ENCODE results near the gene BEGAIN. TPM values are rescaled to one million over a fixed set of nuclear protein-coding genes. Genes with fewer than 3 reads are reported as not detected.
A peak's percentile ranks its signal among the peaks of the same experiment; 100 is the strongest.

BEGAIN gene
- total and polyA plus RNA-seq, 7 experiments from 2014 or later, result 0.38 to 2.4 (median 1.5) TPM

GRCh38 chr14:100539766-100540140, 47.5 kb downstream of the BEGAIN start:
- Histone ChIP-seq H3K36me3 (ENCODE audit: control insufficient read depth in 2 of 3, insufficient read depth in 3 of 3, low read length in 3 of 3) (no peaks in the 10 kb centered on the region), H3K4me3 (ENCODE audit: low read length) (no peak overlapping the region), H3K27me3 (ENCODE audit: control insufficient read depth in 2 of 2, insufficient read depth in 2 of 2, low read length in 2 of 2) (no peaks in the 10 kb centered on the region), H3K9me3 (ENCODE audit: control insufficient read depth in 2 of 3, low read length in 3 of 3) (no peaks in the 10 kb centered on the region), H3K4me1 (ENCODE audit: control insufficient read depth in 2 of 2, insufficient read depth in 2 of 2, low read length in 2 of 2) (no peaks in the 10 kb centered on the region), H3K27ac (ENCODE audit: low read depth, low read length) (no peak overlapping the region)
- Mint-ChIP-seq H3K36me3 (no peaks in the 10 kb centered on the region), H3K27ac (no peak overlapping the region), H3K27me3 (no peaks in the 10 kb centered on the region), H3K4me3 (no peak overlapping the region), H3K9me3 (no peaks in the 10 kb centered on the region), H3K4me1 (peaks cover 0 to 6% (median 0%) of the 10 kb centered on the region in 7 donors)
- ATAC-seq, result no peak
- CTCF ChIA-PET, result no interaction called here
- POLR2A ChIA-PET, result no interaction called here
- intact Hi-C loops (cut with micrococcal nuclease), result loop anchor here (10.0 kb wide), 2 partner anchors 235 to 935 kb away; partner anchors contain the start of genes CCDC85C (in 1 of the 2) and SLC25A29 (in 1 of the 2)
- DNase-seq, result no peak

- no peaks in the 10 kb centered on the region for H3K36me3 Mint-ChIP-seq
- H3K9me3 Mint-ChIP-seq, result no peaks in the 10 kb centered on the region
- no peak overlapping the region for H3K4me3 Mint-ChIP-seq
- no peak overlapping the region for H3K27ac ChIP-seq (ENCODE audit: low read depth, low read length)
- H3K27me3 Mint-ChIP-seq, result no peaks in the 10 kb centered on the region
- intact Hi-C loops (cut with micrococcal nuclease), result no loop called here
- POLR2A ChIA-PET, result no interaction called here
- CTCF ChIA-PET, result no interaction called here
- no peaks in the 10 kb centered on the region for H3K4me1 ChIP-seq (ENCODE audit: control insufficient read depth in 2 of 2, insufficient read depth in 2 of 2, low read length in 2 of 2)
- no peak overlapping the region for H3K27ac Mint-ChIP-seq
- no peak overlapping the region for H3K4me3 ChIP-seq (ENCODE audit: low read length)
- ATAC-seq, result no peak
- no peaks in the 10 kb centered on the region for H3K27me3 ChIP-seq (ENCODE audit: control insufficient read depth in 2 of 2, insufficient read depth in 2 of 2, low read length in 2 of 2)
- no peaks in the 10 kb centered on the region for H3K9me3 ChIP-seq (ENCODE audit: control insufficient read depth in 2 of 3, low read length in 3 of 3)
- no peaks in the 10 kb centered on the region for H3K36me3 ChIP-seq (ENCODE audit: control insufficient read depth in 2 of 3, insufficient read depth in 3 of 3, low read length in 3 of 3)
- peaks cover 0 to 6% (median 4%) of the 10 kb centered on the region in 7 donors for H3K4me1 Mint-ChIP-seq
- DNase-seq, result no peak
These were observed 48.1 kb downstream of the BEGAIN start for GRCh38 chr14:100539003-100539660.

- H3K4me3 Mint-ChIP-seq, result no peak overlapping the region
- H3K4me3 ChIP-seq (ENCODE audit: low read length), result no peak overlapping the region
- ATAC-seq (no peak), DNase-seq (no peak)
- H3K4me1 Mint-ChIP-seq, result peaks cover 0 to 6% (median 4%) of the 10 kb centered on the region in 7 donors
- H3K4me1 ChIP-seq (ENCODE audit: control insufficient read depth in 2 of 2, insufficient read depth in 2 of 2, low read length in 2 of 2), result no peaks in the 10 kb centered on the region
- no peaks in the 10 kb centered on the region for H3K9me3 ChIP-seq (ENCODE audit: control insufficient read depth in 2 of 3, low read length in 3 of 3)
- intact Hi-C loops (cut with micrococcal nuclease), result no loop called here
- H3K36me3 Mint-ChIP-seq, result no peaks in the 10 kb centered on the region
- H3K9me3 Mint-ChIP-seq, result no peaks in the 10 kb centered on the region
- H3K27me3 Mint-ChIP-seq, result no peaks in the 10 kb centered on the region
- no peaks in the 10 kb centered on the region for H3K27me3 ChIP-seq (ENCODE audit: control insufficient read depth in 2 of 2, insufficient read depth in 2 of 2, low read length in 2 of 2)
- CTCF ChIA-PET, result no interaction called here
- no peak overlapping the region for H3K27ac Mint-ChIP-seq
- H3K36me3 ChIP-seq (ENCODE audit: control insufficient read depth in 2 of 3, insufficient read depth in 3 of 3, low read length in 3 of 3), result no peaks in the 10 kb centered on the region
- POLR2A ChIA-PET, result no interaction called here
- no peak overlapping the region for H3K27ac ChIP-seq (ENCODE audit: low read depth, low read length)
These were observed 48.7 kb downstream of the BEGAIN start for GRCh38 chr14:100538351-100539002.

- Histone ChIP-seq H3K27ac (ENCODE audit: low read depth, low read length) (no peak overlapping the region), H3K4me3 (ENCODE audit: low read length) (no peak overlapping the region), H3K36me3 (ENCODE audit: control insufficient read depth in 2 of 3, insufficient read depth in 3 of 3, low read length in 3 of 3) (no peaks in the 10 kb centered on the region), H3K27me3 (ENCODE audit: control insufficient read depth in 2 of 2, insufficient read depth in 2 of 2, low read length in 2 of 2) (no peaks in the 10 kb centered on the region), H3K9me3 (ENCODE audit: control insufficient read depth in 2 of 3, low read length in 3 of 3) (no peaks in the 10 kb centered on the region), H3K4me1 (ENCODE audit: control insufficient read depth in 2 of 2, insufficient read depth in 2 of 2, low read length in 2 of 2) (no peaks in the 10 kb centered on the region)
- H3K4me3 Mint-ChIP-seq, result no peak overlapping the region
- no peaks in the 10 kb centered on the region for H3K27me3 Mint-ChIP-seq
- H3K36me3 Mint-ChIP-seq, result no peaks in the 10 kb centered on the region
- peaks cover 0 to 9% (median 4%) of the 10 kb centered on the region in 7 donors for H3K4me1 Mint-ChIP-seq
- H3K9me3 Mint-ChIP-seq, result no peaks in the 10 kb centered on the region
- intact Hi-C loops (cut with micrococcal nuclease), result no loop called here
- H3K27ac Mint-ChIP-seq, result no peak overlapping the region
- ATAC-seq (no peak), DNase-seq (peak in 1 of 9 donors; percentile 2)
- CTCF ChIA-PET, result no interaction called here
- POLR2A ChIA-PET, result no interaction called here
These were observed 49.5 kb downstream of the BEGAIN start for GRCh38 chr14:100537446-100538350.

GRCh38 chr14:100536721-100537445, 50.3 kb downstream of the BEGAIN start:
- no peaks in the 10 kb centered on the region for H3K9me3 ChIP-seq (ENCODE audit: control insufficient read depth in 2 of 3, low read length in 3 of 3)
- no peaks in the 10 kb centered on the region for H3K9me3 Mint-ChIP-seq
- intact Hi-C loops (cut with micrococcal nuclease), result no loop called here
- no peaks in the 10 kb centered on the region for H3K36me3 ChIP-seq (ENCODE audit: control insufficient read depth in 2 of 3, insufficient read depth in 3 of 3, low read length in 3 of 3)
- peaks cover 0 to 10% (median 0%) of the 10 kb centered on the region in 7 donors for H3K4me1 Mint-ChIP-seq
- POLR2A ChIA-PET, result no interaction called here
- H3K27ac Mint-ChIP-seq, result no peak overlapping the region
- H3K27me3 ChIP-seq (ENCODE audit: control insufficient read depth in 2 of 2, insufficient read depth in 2 of 2, low read length in 2 of 2), result no peaks in the 10 kb centered on the region
- H3K4me3 Mint-ChIP-seq, result no peak overlapping the region
- no peak overlapping the region for H3K27ac ChIP-seq (ENCODE audit: low read depth, low read length)
- ATAC-seq, result no peak
- no peak overlapping the region for H3K4me3 ChIP-seq (ENCODE audit: low read length)
- H3K27me3 Mint-ChIP-seq, result no peaks in the 10 kb centered on the region
- peak in 1 of 9 donors; percentile 16 for DNase-seq
- no peaks in the 10 kb centered on the region for H3K4me1 ChIP-seq (ENCODE audit: control insufficient read depth in 2 of 2, insufficient read depth in 2 of 2, low read length in 2 of 2)
- H3K36me3 Mint-ChIP-seq, result no peaks in the 10 kb centered on the region
- CTCF ChIA-PET, result no interaction called here

GRCh38 chr14:100536121-100536510, 51.1 kb downstream of the BEGAIN start:
- Histone ChIP-seq H3K27me3 (ENCODE audit: control insufficient read depth in 2 of 2, insufficient read depth in 2 of 2, low read length in 2 of 2) (no peaks in the 10 kb centered on the region), H3K4me3 (ENCODE audit: low read length) (no peak overlapping the region), H3K4me1 (ENCODE audit: control insufficient read depth in 2 of 2, insufficient read depth in 2 of 2, low read length in 2 of 2) (no peaks in the 10 kb centered on the region), H3K9me3 (ENCODE audit: control insufficient read depth in 2 of 3, low read length in 3 of 3) (no peaks in the 10 kb centered on the region), H3K27ac (ENCODE audit: low read depth, low read length) (no peak overlapping the region), H3K36me3 (ENCODE audit: control insufficient read depth in 2 of 3, insufficient read depth in 3 of 3, low read length in 3 of 3) (no peaks in the 10 kb centered on the region)
- Mint-ChIP-seq H3K27me3 (no peaks in the 10 kb centered on the region), H3K36me3 (no peaks in the 10 kb centered on the region), H3K9me3 (no peaks in the 10 kb centered on the region), H3K4me3 (no peak overlapping the region), H3K27ac (peak overlapping the region in 1 of 9 donors; percentile 89), H3K4me1 (peaks cover 0 to 10% (median 0%) of the 10 kb centered on the region in 7 donors)
- no peak for ATAC-seq
- ChIA-PET CTCF (no interaction called here), POLR2A (no interaction called here)
- intact Hi-C loops (cut with micrococcal nuclease), result no loop called here
- peak in 1 of 9 donors; percentile 15 for DNase-seq

All from naive thymus-derived CD4-positive, alpha-beta T cell (primary cell).